Measurements from ENCODE around the gene AR. TPM values are rescaled to one million over a fixed set of nuclear protein-coding genes. Genes with fewer than 3 reads are reported as not detected.
"Not testable (repeated sequence)": the region's sequence is repeated elsewhere in the genome, so short reads cannot be mapped to it uniquely, and the experiment has no call there.

Gene AR
- polyA plus RNA-seq, 1 experiment = 13.1 TPM

DNA sequence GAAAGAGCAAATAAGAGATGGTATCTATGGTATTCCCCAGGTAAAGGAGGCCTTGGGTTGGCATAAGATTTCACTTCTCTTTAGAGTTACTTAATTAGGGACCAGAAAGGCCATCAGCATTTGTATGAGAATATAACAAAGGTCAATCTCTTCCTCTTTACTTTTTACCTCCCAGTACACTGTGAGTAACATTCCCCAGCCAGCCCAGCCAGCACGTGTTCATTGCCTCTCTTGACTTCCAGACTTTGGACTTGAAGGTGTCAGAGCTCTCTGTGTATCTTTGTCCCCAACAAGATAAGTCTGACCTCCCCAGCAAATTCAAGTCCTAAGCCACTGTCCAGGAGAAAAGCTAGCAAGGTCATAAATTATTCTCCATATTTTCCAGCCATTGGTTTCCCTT, 110.5 kb downstream of the AR start:
- no peaks in the 10 kb centered on the region for H3K9me3 ChIP-seq (ENCODE audit: control insufficient read depth, insufficient read depth, low read length)
- H3K27ac ChIP-seq (ENCODE audit: low read depth, low read length) = no peak overlapping the region
- TF ChIP-seq, protein P1, sequence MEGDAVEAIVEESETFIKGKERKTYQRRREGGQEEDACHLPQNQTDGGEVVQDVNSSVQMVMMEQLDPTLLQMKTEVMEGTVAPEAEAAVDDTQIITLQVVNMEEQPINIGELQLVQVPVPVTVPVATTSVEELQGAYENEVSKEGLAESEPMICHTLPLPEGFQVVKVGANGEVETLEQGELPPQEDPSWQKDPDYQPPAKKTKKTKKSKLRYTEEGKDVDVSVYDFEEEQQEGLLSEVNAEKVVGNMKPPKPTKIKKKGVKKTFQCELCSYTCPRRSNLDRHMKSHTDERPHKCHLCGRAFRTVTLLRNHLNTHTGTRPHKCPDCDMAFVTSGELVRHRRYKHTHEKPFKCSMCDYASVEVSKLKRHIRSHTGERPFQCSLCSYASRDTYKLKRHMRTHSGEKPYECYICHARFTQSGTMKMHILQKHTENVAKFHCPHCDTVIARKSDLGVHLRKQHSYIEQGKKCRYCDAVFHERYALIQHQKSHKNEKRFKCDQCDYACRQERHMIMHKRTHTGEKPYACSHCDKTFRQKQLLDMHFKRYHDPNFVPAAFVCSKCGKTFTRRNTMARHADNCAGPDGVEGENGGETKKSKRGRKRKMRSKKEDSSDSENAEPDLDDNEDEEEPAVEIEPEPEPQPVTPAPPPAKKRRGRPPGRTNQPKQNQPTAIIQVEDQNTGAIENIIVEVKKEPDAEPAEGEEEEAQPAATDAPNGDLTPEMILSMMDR (IDR thresholded peaks at IDR 0.05; ENCODE audit: low read depth, low read length) = no peak
- H3K4me3 ChIP-seq (ENCODE audit: low read depth, low read length) = no peak overlapping the region
- H3K27me3 ChIP-seq (ENCODE audit: control insufficient read depth, insufficient read depth, low read length) = no peaks in the 10 kb centered on the region
- DNase-seq (ENCODE audit: low read depth, low spot score) = no peak
- CTCF ChIA-PET = no interaction called here
- POLR2A ChIA-PET = no interaction called here

DNA sequence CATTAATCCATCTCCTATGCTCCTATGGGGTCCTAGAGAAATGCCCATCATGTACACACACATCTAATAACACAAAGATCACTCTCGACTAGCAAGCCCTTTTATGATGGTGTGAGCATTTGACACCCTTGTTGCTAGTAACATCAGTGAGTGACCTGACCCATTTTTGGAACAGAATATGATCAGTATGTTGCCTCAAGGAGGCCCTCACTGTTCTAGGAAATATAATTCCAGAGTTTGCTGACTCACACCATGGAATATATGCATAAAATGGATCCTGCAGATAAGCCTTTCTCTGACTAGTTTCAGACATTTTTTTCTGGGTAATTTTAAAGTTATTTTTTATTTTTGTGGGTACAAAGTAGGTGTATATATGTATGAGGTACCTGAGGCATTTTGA, 121.8 kb downstream of the AR start:
- H3K27me3 ChIP-seq (ENCODE audit: control insufficient read depth, insufficient read depth, low read length) = no peaks in the 10 kb centered on the region
- H3K4me3 ChIP-seq (ENCODE audit: low read depth, low read length) = no peak overlapping the region
- DNase-seq (ENCODE audit: low read depth, low spot score) = no peak
- no peaks in the 10 kb centered on the region for H3K9me3 ChIP-seq (ENCODE audit: control insufficient read depth, insufficient read depth, low read length)
- POLR2A ChIA-PET = no interaction called here
- TF ChIP-seq, protein P1 (IDR thresholded peaks at IDR 0.05; ENCODE audit: low read depth, low read length) = no peak
- CTCF ChIA-PET = no interaction called here
- H3K27ac ChIP-seq (ENCODE audit: low read depth, low read length) = no peak overlapping the region

DNA sequence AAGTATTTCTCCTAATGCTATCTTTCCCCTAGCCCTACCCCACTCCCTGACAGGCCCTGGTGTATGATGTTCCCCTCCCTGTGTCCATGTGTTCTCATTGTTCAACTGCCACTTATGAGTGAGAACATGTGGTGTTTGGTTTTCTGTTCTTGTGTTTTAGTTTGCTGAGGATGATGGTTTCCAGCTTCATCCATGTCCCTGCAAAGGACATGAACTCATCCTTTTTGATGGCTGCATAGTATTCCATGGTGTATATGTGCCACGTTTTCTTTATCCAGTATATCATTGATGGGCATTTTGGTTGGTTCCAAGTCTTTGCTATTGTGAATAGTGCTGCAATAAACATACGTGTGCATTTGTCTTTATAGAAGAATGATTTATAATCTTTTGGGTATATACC, 126.9 kb downstream of the AR start:
- POLR2A ChIA-PET; H3K27me3 ChIP-seq (ENCODE audit: control insufficient read depth, insufficient read depth, low read length): not testable (repeated sequence)

GRCh38 chrX:67673741-67674274, 130.0 kb downstream of the AR start:
- TF ChIP-seq, protein P1 (IDR thresholded peaks at IDR 0.05; ENCODE audit: low read depth, low read length) = no peak
- Histone ChIP-seq H3K27ac (ENCODE audit: low read depth, low read length) (no peak overlapping the region), H3K9me3 (ENCODE audit: control insufficient read depth, insufficient read depth, low read length) (no peaks in the 10 kb centered on the region), H3K27me3 (ENCODE audit: control insufficient read depth, insufficient read depth, low read length) (no peaks in the 10 kb centered on the region), H3K4me3 (ENCODE audit: low read depth, low read length) (no peak overlapping the region)
- POLR2A ChIA-PET = no interaction called here
- CTCF ChIA-PET = no interaction called here
- no peak for DNase-seq (ENCODE audit: low read depth, low spot score)

More for the DNA sequence above, 126.9 kb downstream of the AR start:
- H3K9me3 ChIP-seq (ENCODE audit: control insufficient read depth, insufficient read depth, low read length); H3K27ac ChIP-seq (ENCODE audit: low read depth, low read length); DNase-seq (ENCODE audit: low read depth, low spot score); CTCF ChIA-PET; H3K4me3 ChIP-seq (ENCODE audit: low read depth, low read length): not testable (repeated sequence)

DNA sequence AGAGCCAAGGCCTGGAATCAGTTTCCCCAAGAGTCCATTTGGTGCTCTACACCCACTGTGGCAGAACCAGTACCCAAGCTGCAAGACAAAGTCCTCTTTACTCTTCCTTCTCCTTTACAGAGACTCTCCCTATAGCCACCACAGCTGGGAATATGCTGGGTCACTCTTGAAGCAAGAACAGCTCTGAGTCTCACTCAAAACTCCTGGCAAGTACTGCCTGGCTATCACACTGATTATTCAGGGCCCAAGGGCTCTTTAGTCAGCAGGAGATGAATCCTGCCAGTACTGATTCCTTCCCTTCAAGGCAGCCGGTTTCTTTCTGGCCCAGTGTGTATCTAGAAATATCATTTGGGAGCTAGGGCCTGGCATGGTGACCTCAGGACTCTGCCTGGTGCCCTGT, 130.9 kb downstream of the AR start:
- ChIA-PET POLR2A (no interaction called here), CTCF (no interaction called here)
- Histone ChIP-seq H3K27ac (ENCODE audit: low read depth, low read length) (no peak overlapping the region), H3K9me3 (ENCODE audit: control insufficient read depth, insufficient read depth, low read length) (no peaks in the 10 kb centered on the region), H3K27me3 (ENCODE audit: control insufficient read depth, insufficient read depth, low read length) (no peaks in the 10 kb centered on the region), H3K4me3 (ENCODE audit: low read depth, low read length) (no peak overlapping the region)
- DNase-seq (ENCODE audit: low read depth, low spot score) = no peak
- TF ChIP-seq, protein P1 (IDR thresholded peaks at IDR 0.05; ENCODE audit: low read depth, low read length) = no peak

DNA sequence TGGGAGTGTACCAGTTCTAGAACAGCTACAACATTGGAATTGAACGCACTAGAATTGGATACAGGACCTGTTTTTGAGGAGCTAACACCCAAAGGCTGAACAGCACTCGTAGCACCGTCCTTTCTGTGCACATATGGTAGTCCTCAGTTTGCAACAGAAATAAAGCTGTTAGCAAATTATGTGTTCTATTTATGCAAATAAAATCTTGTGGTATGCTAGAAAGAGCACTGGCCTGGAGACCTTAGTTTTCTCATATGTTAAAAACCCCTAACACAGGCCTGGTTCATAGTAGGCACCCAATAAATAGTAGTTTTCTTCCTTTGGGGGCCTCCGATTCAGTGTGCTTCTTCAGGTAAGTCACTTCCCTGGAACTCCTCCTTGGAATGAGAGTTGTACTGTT, 140.3 kb downstream of the AR start:
- no peak overlapping the region for H3K4me3 ChIP-seq (ENCODE audit: low read depth, low read length)
- H3K27ac ChIP-seq (ENCODE audit: low read depth, low read length) = no peak overlapping the region
- TF ChIP-seq, protein P1 (IDR thresholded peaks at IDR 0.05; ENCODE audit: low read depth, low read length) = no peak
- ChIA-PET CTCF (interaction anchor here (0.6 kb wide), 1 partner anchor 34 kb away, joined by 3 read pairs; no protein-coding TSS in a partner anchor), POLR2A (no interaction called here)
- no peaks in the 10 kb centered on the region for H3K9me3 ChIP-seq (ENCODE audit: control insufficient read depth, insufficient read depth, low read length)
- no peak for DNase-seq (ENCODE audit: low read depth, low spot score)
- no peaks in the 10 kb centered on the region for H3K27me3 ChIP-seq (ENCODE audit: control insufficient read depth, insufficient read depth, low read length)
